Fibroblast of lung (primary cell): Measurements from ENCODE around the gene POLR1G.

Experiments
- EZH2 ChIP-seq: IDR thresholded peaks from 2 replicates; pipeline ENCODE4 v1.5.1; 2012; ENCODE audit warnings: low read length, control low read depth, mild to moderate bottlenecking; ENCODE audit errors: missing control alignments
- TF ChIP-seq, protein P1 (sequence below), 2 donors: IDR thresholded peaks in 1 of 2; conservative IDR thresholded peaks in 1 of 2; 1 replicate in 1 of 2; 2 replicates in 1 of 2; pipeline ENCODE4 v1.5.1; 2011 to 2012; ENCODE audit warnings: low read length in 2 of 2, control low read depth in 1 of 2, inconsistent platforms in 1 of 2, low read depth in 1 of 2, mild to moderate bottlenecking in 1 of 2

DNA sequence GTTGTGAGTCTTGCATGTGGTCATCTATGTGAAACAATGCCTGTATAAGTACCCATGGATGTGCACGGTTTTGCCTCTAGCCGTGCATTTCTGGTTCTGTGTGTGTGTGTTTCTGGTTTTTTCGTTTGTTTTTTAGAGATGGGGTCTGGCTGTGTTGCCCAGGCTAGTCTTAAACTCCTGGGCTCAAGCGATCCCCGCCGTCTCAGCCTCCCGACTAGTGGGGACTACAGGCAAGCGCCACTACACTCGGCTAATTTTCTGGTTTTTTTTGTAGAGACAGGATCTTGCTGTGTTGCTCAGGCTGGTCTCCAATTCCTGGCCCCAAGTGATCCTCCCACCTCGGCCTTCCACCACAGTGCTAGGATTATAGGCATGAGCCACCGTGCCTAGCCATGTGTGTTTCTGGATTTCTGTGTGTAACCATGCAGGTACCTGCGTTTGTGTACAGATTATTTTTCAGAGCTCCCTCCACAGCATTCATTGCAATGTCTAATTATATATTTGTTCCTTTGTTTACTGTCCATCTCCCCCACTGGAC lies 45.5 kb downstream of the POLR1G start:
- TF ChIP-seq, protein P1, sequence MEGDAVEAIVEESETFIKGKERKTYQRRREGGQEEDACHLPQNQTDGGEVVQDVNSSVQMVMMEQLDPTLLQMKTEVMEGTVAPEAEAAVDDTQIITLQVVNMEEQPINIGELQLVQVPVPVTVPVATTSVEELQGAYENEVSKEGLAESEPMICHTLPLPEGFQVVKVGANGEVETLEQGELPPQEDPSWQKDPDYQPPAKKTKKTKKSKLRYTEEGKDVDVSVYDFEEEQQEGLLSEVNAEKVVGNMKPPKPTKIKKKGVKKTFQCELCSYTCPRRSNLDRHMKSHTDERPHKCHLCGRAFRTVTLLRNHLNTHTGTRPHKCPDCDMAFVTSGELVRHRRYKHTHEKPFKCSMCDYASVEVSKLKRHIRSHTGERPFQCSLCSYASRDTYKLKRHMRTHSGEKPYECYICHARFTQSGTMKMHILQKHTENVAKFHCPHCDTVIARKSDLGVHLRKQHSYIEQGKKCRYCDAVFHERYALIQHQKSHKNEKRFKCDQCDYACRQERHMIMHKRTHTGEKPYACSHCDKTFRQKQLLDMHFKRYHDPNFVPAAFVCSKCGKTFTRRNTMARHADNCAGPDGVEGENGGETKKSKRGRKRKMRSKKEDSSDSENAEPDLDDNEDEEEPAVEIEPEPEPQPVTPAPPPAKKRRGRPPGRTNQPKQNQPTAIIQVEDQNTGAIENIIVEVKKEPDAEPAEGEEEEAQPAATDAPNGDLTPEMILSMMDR (conservative IDR thresholded peaks at IDR 0.05 in 1 of 2, IDR thresholded peaks at IDR 0.05 in 1 of 2; ENCODE audit: low read depth in 1 of 2, low read length in 2 of 2): no peak
- no peak for TF ChIP-seq EZH2
